ENCODE measurements around the gene STX11. TPM values are rescaled to one million over a fixed set of nuclear protein-coding genes. Genes with fewer than 3 reads are reported as not detected.
A peak's percentile ranks its signal among the peaks of the same experiment; 100 is the strongest.

STX11 gene
- total and polyA plus RNA-seq, 2 of the 13 experiments (the other 11 are each of a cell fraction or from before 2014, with no cell fraction given), result 0.03 TPM; not detected in 1

GRCh38 chr6:144215402-144215931 is 65.2 kb downstream of the STX11 start:
- H3K9me3 ChIP-seq (ENCODE audit: low read length), result peaks cover 8% of the 10 kb centered on the region; the same call in 1 of the 2 replicates
- peak overlapping the region; percentile 68 to 89 (median 82) for H3K4me3 ChIP-seq (replicated peaks in 1 of 3; ENCODE audit: insufficient read depth in 1 of 3, low read depth in 2 of 3, low read length in 3 of 3)
- peak overlapping the region; percentile 77 for H3K9ac ChIP-seq (ENCODE audit: insufficient read depth, low read depth, low read length)
- H3K79me2 ChIP-seq (ENCODE audit: insufficient read depth, low read length), result no peaks in the 10 kb centered on the region
- 10% methylated on average over 9 of the region's 10 CpGs for WGBS (ENCODE audit: low lambda C conversion rate)
- DNase-seq (ENCODE audit: low spot score), result peak; percentile 23
- in situ Hi-C loops (cut with HindIII; ENCODE audit: extremely low pct_ligation_motif_present, low pct_unique_long_range_greater_than_20kb) (loop anchor here (5.0 kb wide), 2 partner anchors 72 to 118 kb away; partner anchors contain the start of genes SF3B5 and UTRN), intact Hi-C loops (cut with micrococcal nuclease; ENCODE audit: unreplicated experiment) (loop anchor here (1.0 kb wide), 1 partner anchor 640 kb away; no protein-coding TSS in a partner anchor)
- H4K20me1 ChIP-seq (ENCODE audit: insufficient read depth, low read length), result no peaks in the 10 kb centered on the region
- BruUV-seq (replicated peaks), result TSS peak; percentile 68
- peaks cover 23% of the 10 kb centered on the region for H3K4me1 ChIP-seq (ENCODE audit: insufficient read depth, low read length)
- peak; percentile 52 for ATAC-seq
- H2AFZ ChIP-seq (ENCODE audit: low read length), result peak overlapping the region; percentile 95
- ChIA-PET CTCF (ENCODE audit: low intra/inter-chr PET ratio, low total read pairs) (interaction anchor here (1.5 to 2.4 kb wide), 3 partner anchors 110 to 266 kb away, joined by 3 to 13 read pairs (median 5); no protein-coding TSS in a partner anchor), POLR2A (no interaction called here)
- no peaks in the 10 kb centered on the region for H3K36me3 ChIP-seq (replicated peaks in 1 of 2; ENCODE audit: control insufficient read depth in 1 of 2, insufficient read depth in 2 of 2, low read length in 2 of 2)
- peaks cover 0 to 2% of the 10 kb centered on the region in 2 experiments; a peak in 1 of 5 replicates for H3K27me3 ChIP-seq (ENCODE audit: control insufficient read depth in 1 of 2, insufficient read depth in 2 of 2, low read length in 2 of 2)
- H3K4me2 ChIP-seq (ENCODE audit: low read depth, low read length), result peak overlapping the region; percentile 91
- no peak for FAIRE-seq
- peak overlapping the region; percentile 81 for H3K27ac ChIP-seq (ENCODE audit: extremely low read length, insufficient read depth, low read length)
- TF ChIP-seq ZNF619 (CRISPR knock-in tag; IDR thresholded peaks at IDR 0.05) (no peak), ZNF720 (CRISPR knock-in tag; IDR thresholded peaks at IDR 0.05) (0 out of 2 replicates have a peak, but pooled peaks have one; percentile 9), ZEB1 (IDR thresholded peaks at IDR 0.05; ENCODE audit: insufficient replicate concordance, low read depth) (peak; percentile 18), ZFP90 (CRISPR knock-in tag; IDR thresholded peaks at IDR 0.05; ENCODE audit: borderline replicate concordance) (no peak), ZNF788 (CRISPR knock-in tag; IDR thresholded peaks at IDR 0.05; ENCODE audit: borderline replicate concordance) (0 out of 2 replicates have a peak, but pooled peaks have one; percentile 44), KIAA2018 (CRISPR knock-in tag; IDR thresholded peaks at IDR 0.05; ENCODE audit: borderline replicate concordance) (no peak), TGIF2 (CRISPR knock-in tag; IDR thresholded peaks at IDR 0.05) (peak; percentile 57; the same call in 1 of the 2 replicates), KLF16 (CRISPR knock-in tag; IDR thresholded peaks at IDR 0.05) (0 out of 4 replicates have a peak, but pooled peaks of 1 of the 2 experiments have one; percentile 65), ZNF614 (CRISPR knock-in tag; IDR thresholded peaks at IDR 0.05; ENCODE audit: borderline replicate concordance) (no peak), NFE2 (CRISPR knock-in tag; IDR thresholded peaks at IDR 0.05) (no peak), REXO4 (CRISPR knock-in tag; IDR thresholded peaks at IDR 0.05; ENCODE audit: borderline replicate concordance) (no peak; the same call in 1 of the 2 replicates), TRAFD1 (CRISPR knock-in tag; IDR thresholded peaks at IDR 0.05; ENCODE audit: borderline replicate concordance) (no peak)

All from HepG2 (cell line).